Amniotic epithelial cell (primary cell): ENCODE results near the gene OTULINL.

ENCODE experiments used
- DNase-seq: peaks from one replicate; pipeline ENCODE4 v3.0.0-alpha.2; 2010; ENCODE audit warnings: low read depth

The OTULINL gene

DNA sequence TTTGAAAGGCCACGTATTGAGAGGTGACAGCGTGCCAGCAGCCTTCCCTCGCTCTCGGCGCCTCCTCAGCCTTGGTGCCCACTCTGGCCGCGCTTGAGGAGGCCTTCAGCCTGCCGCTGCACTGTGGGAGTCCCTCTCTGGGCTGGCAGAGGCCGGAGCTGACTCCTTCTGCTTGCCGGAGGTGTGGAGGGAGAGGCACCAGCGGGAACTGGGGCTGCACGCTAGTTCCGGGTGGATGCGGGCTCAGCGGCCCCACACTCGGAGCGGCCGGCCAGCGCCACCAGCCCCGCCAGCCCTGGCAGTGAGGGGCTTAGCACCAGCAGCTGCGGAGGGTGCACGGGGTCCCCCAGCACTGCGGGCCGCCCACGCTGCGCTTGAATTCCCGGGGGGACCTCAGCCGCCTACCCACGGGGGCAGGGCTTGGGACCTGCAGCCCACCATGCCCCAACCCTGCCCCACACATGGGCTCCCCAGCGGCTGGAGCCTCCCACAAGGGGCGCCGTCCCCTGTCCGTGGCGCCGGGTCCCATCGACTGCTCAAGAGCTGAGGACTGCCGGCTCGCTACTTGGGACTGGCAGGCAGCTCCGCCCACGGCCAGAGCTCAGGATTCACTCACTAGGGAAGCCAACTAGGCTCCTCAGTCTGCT lies 4.4 kb upstream of the OTULINL start:
- no peak for DNase-seq

DNA sequence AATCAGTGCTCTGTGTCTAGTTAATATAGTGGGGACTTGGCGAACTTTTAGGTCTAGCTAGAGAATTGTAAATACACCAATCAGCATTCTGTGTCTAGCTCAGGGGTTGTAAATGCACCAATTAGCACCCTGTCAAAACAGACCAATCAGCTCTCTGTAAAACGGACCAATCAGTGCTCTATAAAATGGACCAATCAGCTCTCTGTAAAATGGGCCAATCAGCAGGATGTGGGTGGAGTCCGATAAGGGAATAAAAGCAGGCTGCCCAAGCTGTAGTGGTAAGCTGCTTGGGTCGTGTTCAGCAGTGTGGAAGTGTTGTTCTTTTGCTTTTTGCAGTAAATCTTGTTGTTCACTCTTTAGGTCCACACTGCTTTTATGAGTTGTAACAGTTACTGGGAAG lies 3.6 kb upstream of the OTULINL start:
- DNase-seq = no peak

DNA sequence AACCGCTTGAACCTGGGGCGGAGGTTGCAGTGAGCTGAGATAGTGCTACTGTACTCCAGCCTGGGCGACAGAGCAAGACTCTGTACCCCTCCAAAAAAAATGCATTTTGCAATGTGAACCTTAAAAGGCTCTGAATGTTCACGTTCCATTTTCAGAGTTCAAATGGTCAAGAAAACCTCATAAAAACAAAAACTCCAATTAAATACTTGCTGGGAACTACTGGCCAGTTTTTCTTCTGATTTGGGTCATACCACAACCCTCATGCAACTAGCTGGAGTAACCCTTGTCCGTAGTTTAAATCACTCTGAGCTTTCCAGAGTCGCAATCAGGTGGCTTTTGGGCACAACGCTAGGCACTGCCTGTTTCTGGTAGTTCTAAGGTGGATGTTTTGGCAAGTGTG lies 2.3 kb upstream of the OTULINL start:
- DNase-seq = no peak

DNA sequence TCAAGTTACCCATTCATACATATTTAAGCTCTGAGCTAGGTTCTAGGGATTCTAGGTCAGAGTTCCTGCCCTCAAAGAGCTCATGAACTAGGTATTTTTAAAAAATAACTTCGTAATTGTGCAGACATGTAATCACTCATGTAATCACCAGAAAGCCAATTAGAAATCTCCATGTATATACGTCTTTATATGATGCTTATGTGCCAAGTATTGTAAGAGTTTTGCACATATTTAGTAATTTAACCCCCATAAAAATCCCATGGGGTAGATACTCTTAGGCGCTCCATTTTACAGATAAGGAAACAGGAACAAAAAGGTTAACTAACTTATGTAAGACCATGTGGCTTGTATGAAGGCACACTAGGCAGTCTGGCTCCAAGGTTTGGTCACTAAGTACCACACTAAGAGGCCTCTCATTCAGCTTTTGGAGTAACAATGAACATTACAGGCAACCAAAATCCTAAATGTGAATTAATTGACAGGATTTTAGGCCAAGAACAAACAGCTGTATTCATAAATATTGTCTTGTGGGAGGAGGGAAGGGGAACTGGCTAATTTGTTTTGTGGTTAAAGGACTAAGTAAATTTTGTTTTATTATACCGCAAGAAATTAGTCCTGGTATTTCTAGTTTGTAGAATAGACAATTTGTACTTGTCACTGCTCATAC lies 1.7 kb upstream of the OTULINL start:
- no peak for DNase-seq

DNA sequence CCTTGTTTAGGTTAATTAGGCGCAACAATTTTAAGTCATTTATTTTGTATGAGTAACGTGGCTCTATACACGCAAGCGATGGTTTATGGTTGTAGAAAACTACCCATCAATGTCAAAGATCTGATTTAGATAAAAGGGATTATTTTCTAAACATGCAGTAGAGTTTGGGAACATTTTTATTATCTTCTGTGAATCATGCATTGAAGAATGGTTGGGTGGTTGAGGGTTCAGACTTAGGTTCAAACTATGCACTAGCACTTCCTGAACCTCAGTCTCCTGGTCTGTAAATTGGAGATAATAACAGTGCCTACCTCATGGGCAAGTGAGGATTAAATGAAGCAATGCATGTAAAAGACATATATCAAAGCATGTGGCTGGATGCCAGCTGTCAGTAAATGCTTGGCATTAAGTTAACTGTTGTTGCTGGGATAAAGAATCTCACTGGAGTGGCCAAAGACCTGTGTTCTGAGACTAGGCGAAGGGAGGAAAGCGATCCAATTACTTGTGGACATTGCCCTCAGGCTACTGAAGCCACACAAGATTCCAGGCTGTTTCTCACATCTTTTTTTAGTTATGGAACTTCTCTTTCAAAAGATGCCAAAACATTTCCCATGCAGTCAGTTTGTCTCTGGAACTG lies 1.1 kb upstream of the OTULINL start:
- DNase-seq = peak; percentile 99

DNA sequence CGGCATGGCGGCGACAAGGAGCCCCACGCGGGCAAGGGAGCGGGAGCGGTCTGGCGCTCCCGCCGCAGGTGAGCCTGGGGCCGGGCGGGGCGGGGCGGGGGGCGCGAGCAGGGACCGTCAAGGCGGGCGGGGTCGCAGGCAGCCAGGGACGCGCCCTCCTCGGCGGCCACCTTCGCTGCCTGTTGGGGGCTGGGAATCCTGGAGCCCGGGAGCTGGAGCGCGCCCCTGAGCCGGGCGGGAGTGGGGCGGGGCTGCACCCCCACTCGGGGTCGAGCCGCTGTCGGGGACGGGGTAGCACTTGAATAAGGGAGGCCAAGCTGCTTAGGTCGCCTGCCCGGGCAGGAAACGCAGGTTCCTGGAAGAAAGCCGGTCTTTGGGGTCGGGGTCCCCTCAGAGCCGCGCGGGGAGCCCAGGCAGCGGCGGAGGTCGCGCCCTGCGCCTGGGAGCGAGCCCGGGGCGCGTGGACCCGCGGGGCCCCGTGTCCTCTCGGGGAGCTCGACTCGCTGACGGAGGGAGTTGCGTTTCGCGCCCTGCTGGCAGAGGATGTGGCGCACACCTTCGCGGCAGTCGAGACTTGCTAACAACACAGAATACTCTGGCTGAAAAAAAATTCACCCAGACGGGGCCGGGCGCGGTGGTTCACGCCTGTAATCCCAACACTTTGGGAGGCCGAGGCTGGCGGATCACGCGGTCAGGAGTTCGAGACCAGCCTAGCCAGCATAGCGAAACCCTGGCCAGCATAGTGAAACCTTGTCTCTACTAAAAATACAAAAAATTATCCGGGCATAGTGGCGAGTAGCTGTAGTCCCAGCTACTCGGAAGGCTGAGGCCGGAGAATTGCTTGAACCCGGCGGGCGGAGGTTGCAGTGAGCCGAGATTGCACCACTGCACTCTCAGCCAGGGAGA lies 552 bp downstream of the OTULINL start:
- no peak for DNase-seq

DNA sequence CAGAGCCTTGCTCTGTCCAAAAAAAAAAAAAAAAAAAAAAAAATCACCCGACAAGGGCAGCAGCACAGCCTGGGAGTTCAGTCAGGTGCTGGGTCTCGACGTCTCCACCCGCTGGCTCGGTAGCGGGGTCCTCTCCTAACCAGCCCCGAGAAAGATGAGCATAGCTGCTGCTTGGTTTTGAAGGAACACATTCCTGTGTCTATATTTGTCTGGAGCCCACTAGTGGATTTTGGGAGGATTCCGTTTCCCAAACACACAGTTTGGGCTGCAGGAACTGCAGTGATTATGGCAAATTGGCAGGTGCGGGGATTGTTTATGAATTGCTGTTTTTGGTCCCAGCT lies 1.2 kb downstream of the OTULINL start:
- no peak for DNase-seq

DNA sequence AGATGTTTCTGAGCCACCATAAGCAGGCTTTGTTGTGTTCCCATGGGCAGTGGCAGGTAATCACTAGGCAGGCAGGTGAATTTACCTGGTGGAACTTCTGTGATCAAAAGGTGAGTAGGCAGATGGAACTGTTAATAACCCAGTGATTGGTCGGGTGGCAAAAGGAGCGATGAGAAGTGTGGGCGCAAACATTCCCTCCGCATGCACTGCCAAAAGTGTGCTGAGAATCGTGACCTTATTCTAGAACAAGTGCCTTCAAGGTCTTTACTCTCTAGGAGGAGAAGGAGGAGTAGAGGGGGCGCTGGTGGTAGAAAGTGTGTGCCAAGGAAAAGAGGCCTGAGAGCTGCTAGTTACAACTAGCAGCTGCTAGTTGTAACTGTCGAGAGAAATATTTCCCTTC lies 3.3 kb downstream of the OTULINL start:
- DNase-seq = no peak

DNA sequence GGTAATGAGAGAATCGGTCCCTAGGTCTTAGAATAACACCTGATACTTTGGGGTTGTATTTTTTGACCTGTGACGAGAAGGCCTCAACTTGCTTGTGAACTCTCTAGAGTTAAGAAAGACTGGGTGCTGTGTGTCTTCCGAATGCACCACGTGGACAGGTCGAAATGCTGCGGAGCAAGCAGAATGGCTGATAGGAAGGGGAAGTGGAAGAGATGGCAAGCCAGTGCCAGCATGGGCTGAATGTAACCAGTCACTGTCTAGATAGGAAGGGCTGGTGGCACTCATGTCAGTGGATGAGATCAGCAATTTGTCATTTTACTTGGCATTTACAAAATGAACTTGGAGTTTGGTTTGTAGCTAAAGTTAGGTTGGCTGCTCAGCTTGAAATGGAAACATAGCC lies 5.6 kb downstream of the OTULINL start:
- no peak for DNase-seq

DNA sequence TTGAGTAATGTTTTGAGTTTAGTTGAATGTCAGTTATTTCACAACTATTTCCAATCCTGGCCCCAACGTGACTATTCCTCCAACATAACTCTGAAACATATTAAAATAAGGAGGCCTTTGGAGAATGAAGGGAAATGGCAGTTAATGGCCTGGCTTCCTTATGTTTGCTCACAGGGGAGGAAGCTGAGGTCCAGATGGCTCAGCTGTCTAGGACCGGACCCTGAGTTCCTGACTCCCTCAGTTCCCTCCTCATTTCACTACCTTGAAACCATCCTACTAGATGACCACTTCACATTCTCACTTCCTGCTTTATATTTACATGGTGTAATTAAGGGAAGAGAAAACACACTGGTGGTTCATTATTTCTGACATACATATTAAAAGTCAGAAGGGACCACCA lies 6.6 kb downstream of the OTULINL start:
- no peak for DNase-seq

DNA sequence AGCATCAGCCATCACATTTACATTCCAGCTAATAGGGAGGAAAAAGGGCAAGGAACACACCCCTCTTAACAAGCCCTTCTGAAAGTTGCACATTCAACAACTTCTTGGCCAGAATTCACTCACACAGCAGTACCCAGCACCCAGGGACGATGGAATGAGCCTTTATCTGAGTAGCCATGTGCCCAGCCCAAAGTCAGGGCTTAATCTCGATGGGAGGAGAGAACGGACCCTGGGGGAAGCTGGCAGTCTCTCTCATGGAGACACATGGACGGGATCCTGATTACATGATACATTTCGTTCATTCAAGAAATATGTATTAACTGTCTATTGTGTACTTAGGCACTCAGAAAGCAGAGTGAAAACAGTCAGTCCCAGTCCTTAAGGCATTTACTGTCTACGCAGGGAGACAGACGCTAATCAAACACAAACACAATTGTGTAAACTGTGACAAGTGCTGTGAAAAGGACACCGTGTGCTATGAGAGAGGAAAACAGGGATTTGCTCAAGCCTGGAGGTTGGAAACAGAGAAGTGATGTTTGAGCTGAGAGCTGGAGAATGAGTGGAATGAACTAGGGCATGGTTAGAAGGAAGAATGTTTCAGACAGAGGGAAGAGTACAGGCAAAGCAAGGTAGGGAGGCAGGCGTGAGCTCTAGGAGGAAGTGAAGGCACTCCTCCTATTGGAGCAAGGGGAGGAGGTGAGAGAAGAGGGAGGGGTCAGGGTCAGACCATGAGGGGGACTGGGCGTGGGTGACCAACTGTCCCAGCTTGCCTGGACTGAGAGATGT lies 7.4 kb downstream of the OTULINL start:
- peak; percentile 80 for DNase-seq

DNA sequence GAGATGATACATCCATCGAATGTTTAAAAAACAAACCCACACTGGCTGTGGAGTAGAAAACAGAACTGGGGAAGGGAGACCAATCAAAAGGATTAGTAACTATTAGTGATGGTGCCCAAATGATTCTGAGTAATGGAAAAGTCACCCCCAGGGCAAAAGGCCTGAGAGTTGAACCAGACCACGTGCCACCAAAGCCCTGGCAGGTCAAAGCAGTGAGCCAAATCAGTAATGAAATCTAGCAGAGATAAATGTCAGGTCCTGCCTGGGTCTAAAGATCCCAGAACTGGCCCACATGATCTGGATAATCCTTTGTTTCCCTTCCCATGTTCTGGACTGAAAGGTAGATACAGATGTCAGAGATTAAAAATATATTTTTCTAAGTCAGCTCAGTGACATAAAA lies 9.4 kb downstream of the OTULINL start:
- DNase-seq = no peak

DNA sequence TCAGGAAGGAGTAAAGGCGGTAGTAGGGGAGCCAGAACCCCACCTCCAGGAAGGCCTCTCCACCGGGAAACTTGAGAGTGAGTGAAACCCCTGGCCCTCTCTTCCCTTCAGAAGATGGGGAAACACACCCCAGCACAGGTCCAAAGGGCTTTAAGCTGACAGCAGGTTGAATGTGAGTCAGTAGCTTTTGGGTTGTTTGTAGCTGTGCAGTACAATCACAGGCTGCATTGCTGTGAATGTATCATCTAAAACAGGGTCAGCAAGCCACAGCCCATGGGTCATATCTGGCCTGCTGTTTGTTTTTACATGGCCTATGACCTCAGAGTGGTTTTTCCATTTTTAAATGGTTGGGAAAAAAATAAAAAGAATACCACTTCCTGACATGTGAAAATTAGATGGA lies 10.0 kb downstream of the OTULINL start:
- DNase-seq = peak; percentile 79

DNA sequence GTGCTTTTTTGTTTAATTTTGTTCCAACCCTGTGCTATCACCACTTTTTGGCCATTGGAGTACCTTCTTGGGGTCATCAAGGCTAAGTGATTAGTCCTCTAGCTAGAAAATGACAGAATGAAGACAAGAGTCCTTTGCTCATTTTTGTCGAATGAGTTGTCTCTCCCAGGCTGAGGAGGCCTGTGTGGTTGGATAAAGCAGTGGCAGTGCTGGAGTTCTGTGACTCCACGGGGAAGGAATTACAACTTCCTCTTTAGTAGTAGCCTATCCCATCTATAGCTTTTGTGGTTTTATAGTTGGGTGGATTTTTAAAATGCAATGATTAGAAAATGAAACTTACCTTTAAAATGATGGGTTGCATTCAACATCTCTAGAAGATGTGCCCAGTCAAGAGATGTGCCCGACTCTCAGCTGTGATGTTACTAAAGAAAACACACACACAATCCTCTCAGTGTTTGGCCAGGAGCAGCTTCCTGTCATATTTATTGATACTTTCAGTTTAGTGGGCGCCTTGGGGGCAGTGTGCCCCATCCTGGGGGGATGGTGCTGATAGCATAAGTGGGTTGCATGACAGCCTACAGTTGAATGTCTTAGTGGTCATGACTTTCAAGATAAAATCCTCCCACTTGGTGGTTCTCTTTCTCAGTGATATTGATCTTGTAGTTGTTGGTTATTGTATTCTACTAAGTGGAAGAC lies 11.9 kb downstream of the OTULINL start:
- peak; percentile 49 for DNase-seq

DNA sequence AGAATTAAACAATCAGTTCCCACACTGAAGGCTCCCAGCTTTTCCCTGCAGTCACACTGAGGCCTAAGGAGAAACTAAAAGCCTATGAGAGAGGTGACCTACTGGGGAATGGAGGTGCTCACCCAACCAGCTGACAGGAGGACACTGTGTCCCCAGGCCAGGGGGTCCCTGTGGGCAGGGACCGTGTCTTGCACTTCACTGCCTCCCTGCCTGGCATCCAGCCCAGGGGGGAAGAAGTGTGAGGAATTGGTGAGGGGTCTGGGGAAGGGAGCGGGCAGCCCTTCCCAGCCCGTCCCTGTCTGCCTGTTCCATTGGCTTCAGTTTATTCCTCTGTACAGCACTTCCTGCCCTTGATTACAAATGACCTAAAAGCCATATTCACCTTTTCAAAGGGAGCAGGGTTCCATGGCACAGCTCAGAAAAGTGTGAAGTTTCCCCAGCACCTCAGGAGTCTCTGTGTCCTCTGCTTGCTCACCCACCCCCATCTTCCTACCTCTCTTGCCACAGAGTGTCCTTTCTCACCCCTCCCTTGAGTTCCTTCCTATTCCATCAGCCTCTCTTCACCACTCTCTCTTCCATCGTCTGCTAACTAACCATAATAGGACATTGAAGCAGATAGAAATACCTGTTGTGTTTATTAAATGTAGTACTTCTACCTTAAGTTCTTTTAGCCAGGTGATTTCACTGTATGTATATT lies 12.9 kb downstream of the OTULINL start:
- no peak for DNase-seq

DNA sequence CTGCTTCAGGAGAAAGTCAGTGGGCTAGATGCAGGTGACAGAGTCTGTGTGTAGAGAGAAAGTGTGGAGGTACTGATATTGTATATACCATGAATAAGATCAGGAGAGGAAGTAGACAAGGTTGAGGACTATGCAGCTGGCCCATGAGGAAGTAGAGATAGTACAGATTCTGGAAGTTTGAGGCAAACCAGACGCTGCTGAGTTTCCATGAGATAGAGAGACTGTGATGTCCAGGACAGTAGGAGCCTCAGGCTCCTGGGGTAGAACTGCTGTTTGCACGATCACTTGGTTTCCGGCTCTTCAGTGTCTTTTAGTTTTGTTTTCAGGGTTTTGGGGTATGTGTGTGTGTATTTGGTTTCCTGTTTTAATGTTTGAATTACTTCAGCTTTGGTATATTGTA lies 13.6 kb downstream of the OTULINL start:
- peak; percentile 54 for DNase-seq

DNA sequence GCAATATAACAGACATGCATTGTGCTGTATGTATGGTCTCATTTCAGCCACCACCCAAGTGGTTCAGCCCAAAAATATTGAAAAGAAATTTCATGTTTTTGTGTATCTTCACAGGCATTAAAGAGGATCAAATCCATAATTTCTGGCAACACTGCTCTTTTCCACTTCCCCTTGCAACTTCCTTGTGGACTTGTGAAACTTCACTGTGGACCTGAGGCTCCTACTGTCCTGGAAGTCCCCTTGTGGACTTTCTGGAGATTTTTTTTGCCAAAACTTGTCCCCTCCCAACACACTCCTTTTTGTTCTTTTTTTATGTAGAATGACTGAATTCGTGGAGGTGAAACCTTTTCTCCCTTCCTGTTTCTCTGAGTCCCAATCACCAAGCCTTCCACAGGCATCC lies 14.3 kb downstream of the OTULINL start:
- DNase-seq = no peak

DNA sequence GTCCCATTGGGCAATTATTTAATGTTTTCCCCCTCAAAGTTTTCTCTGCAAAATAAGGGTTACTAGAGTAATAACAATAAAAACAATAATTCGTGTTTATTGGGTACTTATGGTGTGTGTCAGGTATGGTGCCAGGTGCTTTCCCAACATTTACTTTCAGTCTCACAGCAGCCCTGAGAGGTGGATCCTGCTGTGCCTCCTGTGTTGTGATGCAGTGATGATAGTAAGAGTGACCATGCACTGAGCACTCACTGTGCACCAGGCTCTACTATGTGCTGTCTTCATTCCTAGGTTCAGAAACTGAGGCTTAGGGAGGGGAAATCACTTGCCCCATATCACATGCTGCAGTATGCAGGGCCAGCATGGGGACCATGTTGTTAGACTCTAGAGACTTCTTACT lies 15.5 kb downstream of the OTULINL start:
- no peak for DNase-seq

DNA sequence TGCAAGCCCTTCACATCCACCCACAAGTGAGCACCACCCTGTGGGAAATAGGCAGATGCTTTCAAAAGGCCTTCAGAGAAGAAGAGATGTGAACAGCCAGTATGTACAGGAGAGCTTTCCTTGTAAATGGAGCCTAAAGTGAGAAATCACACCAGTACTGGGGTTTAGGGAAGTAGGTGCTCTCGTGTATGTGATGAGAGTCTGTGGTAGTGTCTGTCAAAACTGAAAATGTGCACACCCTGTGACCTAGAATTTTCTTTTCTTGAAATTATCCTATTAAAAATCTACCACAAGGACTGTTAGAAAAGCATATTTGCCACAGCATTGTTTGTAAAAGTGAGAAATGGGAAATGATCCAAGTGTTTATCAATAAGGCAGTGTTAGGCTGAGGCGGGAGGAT lies 16.6 kb downstream of the OTULINL start:
- no peak for DNase-seq

DNA sequence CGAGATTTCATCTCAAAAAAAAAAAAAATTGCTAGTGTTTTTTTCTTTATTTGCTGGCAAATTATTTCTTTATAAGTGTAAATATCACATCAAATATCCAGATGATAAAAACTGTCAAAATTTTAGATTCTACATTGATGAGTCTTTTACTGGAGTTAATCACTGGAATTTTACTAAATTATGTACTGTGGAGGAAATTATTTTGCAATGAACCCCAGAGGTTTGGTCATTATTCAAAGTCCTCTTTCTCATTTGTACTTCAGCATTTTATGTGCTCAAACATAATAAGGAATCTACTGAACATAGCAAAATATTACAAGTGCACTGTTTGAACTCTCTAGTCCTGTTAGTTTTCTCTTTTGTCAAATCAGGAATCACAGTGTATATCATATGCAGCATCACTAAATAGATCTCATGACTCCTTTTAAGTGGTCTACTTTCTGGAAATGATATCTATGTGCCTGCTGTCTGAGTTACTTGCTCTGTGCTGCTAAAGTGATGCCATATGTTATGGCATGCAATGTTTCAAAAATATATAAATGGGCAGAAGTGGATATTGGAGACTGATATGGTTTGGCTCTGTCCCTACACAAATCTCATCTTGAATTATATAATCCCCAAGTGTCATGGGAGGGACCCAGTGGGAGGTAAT lies 18.0 kb downstream of the OTULINL start:
- DNase-seq = no peak
